ENCODE measurements around the gene LGALS8.

The LGALS8 gene

DNA sequence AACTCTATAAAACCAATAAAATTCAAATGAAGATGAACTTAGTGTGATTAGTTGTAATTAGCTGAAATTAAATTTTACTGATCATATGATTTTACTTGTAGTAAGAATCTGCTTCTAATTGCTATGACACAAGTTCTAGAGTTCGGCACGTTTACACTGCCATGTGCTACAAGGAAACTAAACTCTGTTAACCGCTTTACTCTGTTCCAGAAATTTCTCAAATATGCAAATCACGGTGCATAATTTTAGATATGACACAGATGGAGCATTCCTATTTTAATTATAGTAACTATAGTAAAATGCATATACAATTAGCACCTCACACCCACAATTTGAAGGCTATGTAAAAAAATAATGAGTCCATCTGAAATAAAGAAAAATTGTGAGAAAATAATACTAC is 65.7 kb downstream of the LGALS8 start:
- DNase-seq (ENCODE audit: insufficient read length, low spot score) (no peak), FAIRE-seq (no peak)
- TF ChIP-seq, protein P1, sequence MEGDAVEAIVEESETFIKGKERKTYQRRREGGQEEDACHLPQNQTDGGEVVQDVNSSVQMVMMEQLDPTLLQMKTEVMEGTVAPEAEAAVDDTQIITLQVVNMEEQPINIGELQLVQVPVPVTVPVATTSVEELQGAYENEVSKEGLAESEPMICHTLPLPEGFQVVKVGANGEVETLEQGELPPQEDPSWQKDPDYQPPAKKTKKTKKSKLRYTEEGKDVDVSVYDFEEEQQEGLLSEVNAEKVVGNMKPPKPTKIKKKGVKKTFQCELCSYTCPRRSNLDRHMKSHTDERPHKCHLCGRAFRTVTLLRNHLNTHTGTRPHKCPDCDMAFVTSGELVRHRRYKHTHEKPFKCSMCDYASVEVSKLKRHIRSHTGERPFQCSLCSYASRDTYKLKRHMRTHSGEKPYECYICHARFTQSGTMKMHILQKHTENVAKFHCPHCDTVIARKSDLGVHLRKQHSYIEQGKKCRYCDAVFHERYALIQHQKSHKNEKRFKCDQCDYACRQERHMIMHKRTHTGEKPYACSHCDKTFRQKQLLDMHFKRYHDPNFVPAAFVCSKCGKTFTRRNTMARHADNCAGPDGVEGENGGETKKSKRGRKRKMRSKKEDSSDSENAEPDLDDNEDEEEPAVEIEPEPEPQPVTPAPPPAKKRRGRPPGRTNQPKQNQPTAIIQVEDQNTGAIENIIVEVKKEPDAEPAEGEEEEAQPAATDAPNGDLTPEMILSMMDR (IDR thresholded peaks at IDR 0.05; ENCODE audit: insufficient read depth, missing control alignments), result no peak

DNA sequence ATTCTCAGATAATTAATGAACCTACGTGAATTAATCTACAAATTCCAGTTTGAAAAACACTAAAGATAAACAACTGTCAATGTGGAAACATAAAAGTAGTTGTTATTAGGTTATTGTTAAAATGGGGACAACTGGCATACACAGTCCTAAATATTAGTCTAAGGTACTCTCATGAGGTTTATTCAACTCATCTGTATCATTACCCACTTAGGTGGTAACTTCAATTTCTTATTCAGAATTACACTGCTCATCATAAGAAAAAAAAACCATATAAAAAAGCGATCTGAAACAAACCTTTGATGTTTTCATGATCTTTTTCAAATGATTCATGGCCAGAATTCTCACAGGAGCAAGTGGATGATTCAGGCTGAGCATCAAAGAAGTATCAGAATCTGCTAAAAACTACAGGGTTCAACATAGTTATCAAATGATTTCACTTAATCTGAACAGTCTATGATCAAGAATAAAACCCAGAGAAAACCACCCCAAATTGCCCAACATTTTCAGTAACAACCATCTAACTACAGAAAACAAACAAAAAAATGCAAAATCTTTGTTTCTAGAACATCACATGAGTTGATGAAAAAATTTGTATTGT is 66.9 kb downstream of the LGALS8 start:
- FAIRE-seq (peak; percentile 51), DNase-seq (ENCODE audit: insufficient read length, low spot score) (no peak)
- TF ChIP-seq, protein P1 (IDR thresholded peaks at IDR 0.05; ENCODE audit: insufficient read depth, missing control alignments), result no peak

- no peak for DNase-seq (ENCODE audit: insufficient read length, low spot score)
- peak; percentile 95 for FAIRE-seq
- TF ChIP-seq, protein P1 (IDR thresholded peaks at IDR 0.05; ENCODE audit: insufficient read depth, missing control alignments), result no peak
Measured at GRCh38 chr1:236602171-236602570, 78.4 kb downstream of the LGALS8 start.

Data from D721Med (cell line).